GM23338 (cell line): Measurements from ENCODE around the gene CYP4F3.

ENCODE experiments used
- CREB1 ChIP-seq: fragments of 250-450 bp; sonication (Bioruptor Pico); IDR thresholded peaks from 2 replicates; pipeline ENCODE4 v1.5.0; 2020; ENCODE audit warnings: low read depth, mild to moderate bottlenecking, moderate library complexity
- EZH2 ChIP-seq: fragments of 200-600 bp; sonication (generic); IDR thresholded peaks from one replicate; pipeline ENCODE4 v1.8.0; 2017; ENCODE audit warnings: antibody characterized with exemption, mild to moderate bottlenecking, low read depth; ENCODE audit not compliant: unreplicated experiment
- JUNB ChIP-seq: IDR thresholded peaks from one replicate; pipeline ENCODE4 v1.6.1; 2016; ENCODE audit warnings: antibody characterized with exemption; ENCODE audit not compliant: unreplicated experiment
- NANOG ChIP-seq: IDR thresholded peaks from 2 replicates; pipeline ENCODE4 v1.6.1; 2016; ENCODE audit warnings: antibody characterized with exemption, borderline replicate concordance
- POLR2AphosphoS5 ChIP-seq: IDR thresholded peaks from 2 replicates; pipeline ENCODE4 v1.6.1; 2016; ENCODE audit warnings: antibody characterized with exemption, low read depth
- TF ChIP-seq, protein P1 (sequence below), 2 experiments: fragments of 200-600 bp in 1 of 2; sonication (generic) in 1 of 2; conservative IDR thresholded peaks; 2 replicates each; pipeline versions ENCODE4 v1.5.1 to v1.6.1; 2016 to 2017; ENCODE audit warnings: antibody characterized with exemption in 2 of 2, low read depth in 2 of 2, mild to moderate bottlenecking in 2 of 2, moderate library complexity in 1 of 2

- TF ChIP-seq, protein P1, sequence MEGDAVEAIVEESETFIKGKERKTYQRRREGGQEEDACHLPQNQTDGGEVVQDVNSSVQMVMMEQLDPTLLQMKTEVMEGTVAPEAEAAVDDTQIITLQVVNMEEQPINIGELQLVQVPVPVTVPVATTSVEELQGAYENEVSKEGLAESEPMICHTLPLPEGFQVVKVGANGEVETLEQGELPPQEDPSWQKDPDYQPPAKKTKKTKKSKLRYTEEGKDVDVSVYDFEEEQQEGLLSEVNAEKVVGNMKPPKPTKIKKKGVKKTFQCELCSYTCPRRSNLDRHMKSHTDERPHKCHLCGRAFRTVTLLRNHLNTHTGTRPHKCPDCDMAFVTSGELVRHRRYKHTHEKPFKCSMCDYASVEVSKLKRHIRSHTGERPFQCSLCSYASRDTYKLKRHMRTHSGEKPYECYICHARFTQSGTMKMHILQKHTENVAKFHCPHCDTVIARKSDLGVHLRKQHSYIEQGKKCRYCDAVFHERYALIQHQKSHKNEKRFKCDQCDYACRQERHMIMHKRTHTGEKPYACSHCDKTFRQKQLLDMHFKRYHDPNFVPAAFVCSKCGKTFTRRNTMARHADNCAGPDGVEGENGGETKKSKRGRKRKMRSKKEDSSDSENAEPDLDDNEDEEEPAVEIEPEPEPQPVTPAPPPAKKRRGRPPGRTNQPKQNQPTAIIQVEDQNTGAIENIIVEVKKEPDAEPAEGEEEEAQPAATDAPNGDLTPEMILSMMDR (conservative IDR thresholded peaks at IDR 0.05; ENCODE audit: low read depth in 2 of 2) = no peak
- no peak for TF ChIP-seq EZH2
- TF ChIP-seq POLR2AphosphoS5 = no peak
- TF ChIP-seq CREB1 (CRISPR knock-in tag) = no peak
- no peak for TF ChIP-seq JUNB
- no peak for TF ChIP-seq NANOG
These were observed 2.7 kb downstream of the CYP4F3 start for GRCh38 chr19:15643387-15643786.
